GM12873 (cell line): ENCODE measurements around the gene ALCAM.

Experiments
- TF ChIP-seq, protein P1 (sequence below): IDR thresholded peaks from 2 replicates; pipeline ENCODE4 v1.5.1; 2012; ENCODE audit warnings: low read depth, mild to moderate bottlenecking, moderate library complexity, low read length, control low read depth; ENCODE audit not compliant: insufficient read depth; ENCODE audit errors: missing control alignments

ALCAM gene

DNA sequence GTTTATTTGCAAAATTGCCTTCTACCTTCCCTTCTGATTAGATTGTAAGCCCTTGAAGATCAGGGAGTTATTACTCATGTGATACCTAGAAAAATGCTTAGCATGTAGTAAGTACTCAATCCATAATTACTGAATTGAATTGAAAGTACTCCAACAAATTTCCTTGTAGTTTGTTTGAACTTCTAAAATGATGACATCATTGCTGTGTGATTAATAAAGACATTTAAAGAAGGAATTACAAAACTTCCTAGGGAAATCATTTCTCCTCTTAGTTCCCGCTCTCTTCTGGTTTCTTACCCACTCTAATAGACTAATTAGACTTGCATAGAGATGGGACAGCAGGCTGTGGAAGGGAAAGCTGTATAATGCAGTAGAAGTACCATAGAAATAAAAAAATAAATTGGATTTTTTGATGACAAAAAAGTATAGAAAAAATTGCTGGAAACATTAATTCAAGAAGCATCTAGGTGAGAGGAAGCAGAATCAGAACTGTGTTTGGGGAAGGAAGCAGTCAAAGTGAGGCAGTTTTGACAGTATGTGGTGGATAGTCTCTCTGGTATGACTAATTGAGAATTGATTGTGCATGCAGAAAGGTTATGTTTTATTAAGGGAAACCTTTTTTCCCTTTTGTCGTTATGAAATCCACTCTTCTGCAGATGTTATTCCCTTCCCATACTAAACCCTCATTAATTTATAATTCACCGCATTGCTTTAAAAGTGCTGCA, 93.0 kb downstream of the ALCAM start:
- TF ChIP-seq, protein P1, sequence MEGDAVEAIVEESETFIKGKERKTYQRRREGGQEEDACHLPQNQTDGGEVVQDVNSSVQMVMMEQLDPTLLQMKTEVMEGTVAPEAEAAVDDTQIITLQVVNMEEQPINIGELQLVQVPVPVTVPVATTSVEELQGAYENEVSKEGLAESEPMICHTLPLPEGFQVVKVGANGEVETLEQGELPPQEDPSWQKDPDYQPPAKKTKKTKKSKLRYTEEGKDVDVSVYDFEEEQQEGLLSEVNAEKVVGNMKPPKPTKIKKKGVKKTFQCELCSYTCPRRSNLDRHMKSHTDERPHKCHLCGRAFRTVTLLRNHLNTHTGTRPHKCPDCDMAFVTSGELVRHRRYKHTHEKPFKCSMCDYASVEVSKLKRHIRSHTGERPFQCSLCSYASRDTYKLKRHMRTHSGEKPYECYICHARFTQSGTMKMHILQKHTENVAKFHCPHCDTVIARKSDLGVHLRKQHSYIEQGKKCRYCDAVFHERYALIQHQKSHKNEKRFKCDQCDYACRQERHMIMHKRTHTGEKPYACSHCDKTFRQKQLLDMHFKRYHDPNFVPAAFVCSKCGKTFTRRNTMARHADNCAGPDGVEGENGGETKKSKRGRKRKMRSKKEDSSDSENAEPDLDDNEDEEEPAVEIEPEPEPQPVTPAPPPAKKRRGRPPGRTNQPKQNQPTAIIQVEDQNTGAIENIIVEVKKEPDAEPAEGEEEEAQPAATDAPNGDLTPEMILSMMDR, result no peak

- TF ChIP-seq, protein P1, result no peak
Observed at GRCh38 chr3:105463620-105464019, 96.9 kb downstream of the ALCAM start.

DNA sequence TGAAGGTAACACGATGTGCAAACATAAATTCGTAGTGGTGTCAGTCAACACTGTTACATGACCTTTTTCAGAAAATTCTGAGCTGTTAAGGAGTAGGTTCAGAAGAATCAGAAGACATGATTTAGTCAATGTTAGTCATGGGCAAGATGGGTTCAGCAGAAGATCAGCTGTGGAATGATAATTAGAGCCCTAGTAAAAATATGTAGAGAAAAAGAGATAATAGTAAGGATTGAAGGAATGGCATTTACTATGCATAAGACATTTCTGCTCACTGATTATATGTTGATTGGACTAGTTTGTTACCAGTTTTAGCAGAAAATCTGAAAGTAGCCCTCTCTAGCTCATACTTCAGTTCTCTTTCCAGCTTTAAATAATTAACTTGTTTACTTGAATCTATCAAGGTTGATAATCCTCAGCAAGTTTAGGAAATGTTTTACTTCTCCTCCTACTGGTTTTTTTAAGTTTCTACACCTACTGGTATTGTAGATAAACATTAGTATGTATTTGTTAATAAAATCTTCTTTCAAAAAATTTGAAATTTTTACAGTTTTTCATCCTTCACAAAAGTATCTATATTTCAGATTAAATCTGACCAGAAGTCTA, 98.6 kb downstream of the ALCAM start:
- TF ChIP-seq, protein P1, result no peak

DNA sequence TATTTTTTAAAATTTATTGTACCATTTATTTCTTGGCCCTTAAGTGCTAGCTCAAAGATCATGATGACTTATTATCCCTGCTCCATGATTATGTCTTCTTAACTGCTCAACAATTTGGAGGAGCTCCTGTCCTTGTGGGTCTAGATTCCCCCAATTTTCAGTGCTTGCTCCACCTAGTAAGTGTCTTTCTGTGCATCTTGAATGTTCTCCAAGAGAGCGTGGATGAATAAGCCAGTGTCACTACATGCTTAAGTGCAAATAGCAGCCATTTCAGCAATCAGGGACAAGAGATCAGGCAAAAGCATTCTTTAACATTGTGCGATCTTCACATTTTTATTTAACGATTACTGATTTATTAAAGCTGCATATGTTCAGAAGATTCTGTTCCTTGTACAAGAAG, 99.4 kb downstream of the ALCAM start:
- TF ChIP-seq, protein P1, result no peak

GRCh38 chr3:105466495-105467404, 100.0 kb downstream of the ALCAM start:
- TF ChIP-seq, protein P1, result no peak

DNA sequence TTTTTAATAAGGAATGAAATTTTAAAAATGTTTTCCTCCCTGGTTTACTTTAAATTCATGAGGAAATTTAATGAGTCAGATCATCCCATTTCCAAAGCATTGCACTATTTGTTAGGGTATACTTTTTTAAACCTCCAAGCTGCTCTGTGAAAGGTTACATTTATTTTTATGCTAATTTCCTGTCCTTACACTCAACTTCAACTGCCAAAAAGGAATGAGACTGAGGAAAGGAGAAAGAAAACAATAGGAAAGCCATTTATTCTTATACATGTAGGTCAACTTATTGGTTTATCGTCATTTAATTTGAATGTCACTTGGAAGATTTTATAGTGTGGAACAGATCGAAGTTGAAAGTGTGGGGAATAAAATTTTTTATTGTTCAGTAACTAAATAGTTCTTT, 104.1 kb downstream of the ALCAM start:
- TF ChIP-seq, protein P1, result no peak

GRCh38 chr3:105473521-105474223, 107.0 kb downstream of the ALCAM start:
- TF ChIP-seq, protein P1, result no peak
